Esophagus muscularis mucosa (tissue), 4 donors: Measurements from ENCODE around the gene KRT28. TPM values are rescaled to one million over a fixed set of nuclear protein-coding genes. Genes with fewer than 3 reads are reported as not detected.

ENCODE experiments used
- DNase-seq: peaks from one replicate; pipeline ENCODE4 v3.0.0-alpha.2; 2017; ENCODE audit errors: extremely low spot score
- H3K27ac ChIP-seq, 4 donors: fragments of 200-600 bp; sonication (generic); replicated peaks in 1 of 4; 1 replicate in 3 of 4; 2 replicates in 1 of 4; pipeline ENCODE4 v1.5.1; 2016 to 2019; ENCODE audit warnings: mild to moderate bottlenecking in 1 of 4
- H3K27me3 ChIP-seq, 4 donors: fragments of 200-600 bp; sonication (generic); one replicate each; pipeline versions ENCODE4 v1.5.1 to v1.6.0; 2016 to 2019
- H3K36me3 ChIP-seq, 4 donors: fragments of 200-600 bp; sonication (generic); one replicate each; pipeline ENCODE4 v1.5.1; 2016 to 2019
- H3K4me1 ChIP-seq, 4 donors: fragments of 200-600 bp; sonication (generic); one replicate each; pipeline ENCODE4 v1.5.1; 2016 to 2019
- H3K4me3 ChIP-seq, 4 donors: fragments of 200-600 bp; sonication (generic); 1 replicate in 2 of 4; 2 replicates in 2 of 4; pipeline ENCODE4 v1.5.1; 2016 to 2019; ENCODE audit warnings: mild to moderate bottlenecking in 4 of 4, moderate library complexity in 1 of 4
- H3K9me3 ChIP-seq, 4 donors: fragments of 200-600 bp; sonication (generic); 1 replicate in 3 of 4; 2 replicates in 1 of 4; pipeline ENCODE4 v1.5.1; 2016 to 2019
- EP300 ChIP-seq: sonication (generic); formaldehyde crosslinking; IDR thresholded peaks from one replicate; pipeline ENCODE4 v1.6.1; 2017; ENCODE audit warnings: antibody characterized with exemption
- POLR2A ChIP-seq: fragments of 450-650 bp; IDR thresholded peaks from one replicate; pipeline ENCODE4 v1.6.1; 2017; ENCODE audit warnings: antibody characterized with exemption, moderate library complexity, mild to moderate bottlenecking, low read depth
- POLR2AphosphoS5 ChIP-seq, 2 donors: sonication (generic); formaldehyde crosslinking; IDR thresholded peaks; one replicate each; pipeline ENCODE4 v1.6.1; 2017; ENCODE audit warnings: antibody characterized with exemption in 2 of 2
- WGBS: methylation state at CpG from one replicate; pipeline ENCODE4 v1.1.5; 2018; 5-methylcytosine and 5-hydroxymethylcytosine counted together
- intact Hi-C: fragments of 100-400 bp; cut with DNase I; formaldehyde crosslinking; loops from one replicate; pipeline ENCODE4 v1.15.1; 2023
- total RNA-seq, 4 donors: library from RNA; depleted of rRNA; stranded (reverse); fragments of >200 nt; gene quantifications; one replicate each; pipeline versions ENCODE4 v1.1.0 to v1.2.1, GENCODE V29; 2016
- TF ChIP-seq, protein P1 (sequence below), 3 experiments: fragments of 200-600 bp in 2 of 3; fragments of 450-650 bp in 1 of 3; sonication (generic) in 2 of 3; IDR thresholded peaks; one replicate each; pipeline ENCODE4 v1.5.1; 2017 to 2019; ENCODE audit warnings: antibody characterized with exemption in 3 of 3, mild to moderate bottlenecking in 2 of 3, moderate library complexity in 1 of 3

Gene KRT28
- total RNA-seq, 4 donors from 2014 or later = not detected

DNA sequence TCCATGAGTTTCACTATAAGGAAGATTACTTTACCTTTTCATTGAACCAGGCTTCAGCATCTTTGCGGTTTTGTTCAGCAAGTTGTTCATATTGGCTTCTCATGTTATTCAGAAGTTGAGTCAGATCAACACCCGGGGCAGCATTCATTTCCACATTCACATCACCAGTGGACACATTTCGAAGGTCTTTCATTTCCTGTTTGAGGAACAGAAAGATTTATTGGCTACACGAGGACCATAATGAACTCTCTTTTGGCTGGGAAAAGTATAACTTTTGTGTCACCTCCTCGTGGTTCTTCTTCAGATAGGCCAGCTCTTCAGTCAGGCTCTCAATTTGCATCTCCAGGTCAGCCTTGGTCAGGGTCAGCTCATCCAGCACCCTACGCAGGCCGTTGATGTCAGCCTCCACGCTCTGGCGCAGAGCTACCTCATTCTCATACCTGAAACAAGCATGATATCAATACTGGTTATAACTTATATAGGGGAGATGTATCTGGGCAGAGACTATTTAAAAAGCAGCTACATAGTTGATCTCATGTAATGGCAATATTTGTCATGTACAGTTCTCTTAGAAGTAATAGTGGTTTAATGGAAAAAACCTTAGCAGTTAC lies 20.6 kb upstream of the KRT28 start:
- intact Hi-C loops = no loop called here
- 93% methylated on average over 9 of the region's 9 CpGs for WGBS
- H3K27ac ChIP-seq = no peak overlapping the region

DNA sequence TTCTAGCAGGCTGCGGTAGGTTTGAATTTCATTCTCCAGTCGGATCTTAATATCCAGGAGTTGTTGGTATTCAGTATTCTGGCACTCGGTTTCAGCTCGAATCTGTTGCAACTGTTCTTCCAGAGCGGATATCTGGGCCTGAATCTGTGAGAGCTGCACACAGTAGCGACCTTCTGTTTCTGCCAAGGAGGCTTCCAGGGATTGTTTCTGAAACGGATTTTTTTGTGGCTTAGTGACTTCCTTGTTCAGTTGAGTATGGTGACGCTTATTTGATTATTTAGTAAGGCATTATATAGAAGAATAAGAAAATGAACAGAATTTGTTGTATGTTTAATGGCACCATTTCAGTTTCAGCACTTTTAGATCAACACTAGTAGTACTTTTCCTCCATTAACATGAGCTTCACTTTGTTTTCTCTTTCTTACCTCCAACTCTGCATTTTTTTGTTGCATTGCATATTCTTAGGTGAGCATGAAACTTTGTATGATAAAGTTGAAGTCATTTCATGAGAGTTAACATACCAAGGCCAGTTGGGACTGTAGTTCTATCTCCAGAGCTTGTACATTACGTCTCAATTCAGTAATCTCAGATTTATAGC lies 19.9 kb upstream of the KRT28 start:
- intact Hi-C loops = no loop called here
- no peak for DNase-seq

More for the DNA sequence above, 20.6 kb upstream of the KRT28 start:
- TF ChIP-seq, protein P1, sequence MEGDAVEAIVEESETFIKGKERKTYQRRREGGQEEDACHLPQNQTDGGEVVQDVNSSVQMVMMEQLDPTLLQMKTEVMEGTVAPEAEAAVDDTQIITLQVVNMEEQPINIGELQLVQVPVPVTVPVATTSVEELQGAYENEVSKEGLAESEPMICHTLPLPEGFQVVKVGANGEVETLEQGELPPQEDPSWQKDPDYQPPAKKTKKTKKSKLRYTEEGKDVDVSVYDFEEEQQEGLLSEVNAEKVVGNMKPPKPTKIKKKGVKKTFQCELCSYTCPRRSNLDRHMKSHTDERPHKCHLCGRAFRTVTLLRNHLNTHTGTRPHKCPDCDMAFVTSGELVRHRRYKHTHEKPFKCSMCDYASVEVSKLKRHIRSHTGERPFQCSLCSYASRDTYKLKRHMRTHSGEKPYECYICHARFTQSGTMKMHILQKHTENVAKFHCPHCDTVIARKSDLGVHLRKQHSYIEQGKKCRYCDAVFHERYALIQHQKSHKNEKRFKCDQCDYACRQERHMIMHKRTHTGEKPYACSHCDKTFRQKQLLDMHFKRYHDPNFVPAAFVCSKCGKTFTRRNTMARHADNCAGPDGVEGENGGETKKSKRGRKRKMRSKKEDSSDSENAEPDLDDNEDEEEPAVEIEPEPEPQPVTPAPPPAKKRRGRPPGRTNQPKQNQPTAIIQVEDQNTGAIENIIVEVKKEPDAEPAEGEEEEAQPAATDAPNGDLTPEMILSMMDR (IDR thresholded peaks at IDR 0.05) = no peak
- TF ChIP-seq EP300 (no peak), POLR2AphosphoS5 (IDR thresholded peaks at IDR 0.05) (no peak), POLR2A (no peak)
- peaks cover 0 to 17% (median 6%) of the 10 kb centered on the region in 4 donors for H3K36me3 ChIP-seq
- no peaks in the 10 kb centered on the region for H3K9me3 ChIP-seq
- H3K4me1 ChIP-seq = peaks cover 12 to 21% (median 18%) of the 10 kb centered on the region in 4 donors
- H3K4me3 ChIP-seq = no peak overlapping the region
- H3K27me3 ChIP-seq = no peaks in the 10 kb centered on the region
- no peak for DNase-seq

DNA sequence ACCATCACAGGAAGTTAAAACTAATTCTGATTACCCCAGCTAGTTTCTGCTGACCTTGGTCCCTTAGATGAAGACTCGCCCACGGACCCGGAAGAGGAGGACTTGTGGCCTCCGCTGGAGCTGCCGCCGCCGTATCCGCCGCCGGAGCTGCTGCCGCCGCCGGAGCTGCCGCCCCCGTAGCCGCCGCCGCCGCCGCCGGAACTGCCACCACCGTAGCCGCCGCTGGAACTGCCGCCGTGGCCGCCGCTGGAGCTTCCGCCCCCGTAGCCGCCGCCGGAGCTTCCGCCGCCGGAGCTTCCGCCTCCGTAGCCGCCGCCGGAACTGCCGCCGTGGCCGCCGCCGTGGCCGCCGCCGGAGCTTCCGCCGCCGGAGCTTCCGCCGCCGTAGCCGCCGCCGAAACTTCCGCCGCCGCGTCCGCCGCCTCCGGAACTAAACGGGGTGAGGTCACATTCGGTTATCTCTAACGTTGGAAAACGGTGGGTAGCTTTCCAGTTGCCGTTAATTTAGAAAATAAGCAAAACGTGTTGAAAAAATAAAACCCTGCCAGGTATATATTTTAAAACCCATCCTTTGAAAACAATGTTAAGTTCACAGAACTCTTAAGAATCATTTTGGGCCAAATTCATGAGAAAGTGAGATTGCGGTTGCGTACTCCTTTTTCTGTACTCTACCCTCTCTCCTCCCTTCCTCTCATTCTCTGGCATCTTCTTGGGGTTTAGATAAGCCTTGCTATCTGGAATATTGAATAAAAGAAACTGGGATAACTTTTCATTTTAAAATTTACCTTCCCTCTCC lies 19.2 kb upstream of the KRT28 start:
- Histone ChIP-seq H3K4me1 (peaks cover 12 to 21% (median 18%) of the 10 kb centered on the region in 4 donors), H3K27ac (peak overlapping the region; percentile 87 to 91 (median 89)), H3K4me3 (peak overlapping the region; percentile 76 to 94 (median 82)), H3K27me3 (no peaks in the 10 kb centered on the region), H3K36me3 (peaks cover 0 to 17% (median 6%) of the 10 kb centered on the region in 4 donors), H3K9me3 (no peaks in the 10 kb centered on the region)
- no peak for DNase-seq
- WGBS = 2% methylated on average over 42 of the region's 73 CpGs
- intact Hi-C loops = no loop called here
- TF ChIP-seq, protein P1 (IDR thresholded peaks at IDR 0.05) = peak in 1 of 3 experiments; percentile 8
- TF ChIP-seq POLR2AphosphoS5 (IDR thresholded peaks at IDR 0.05) = peak; percentile 34 to 41
- TF ChIP-seq POLR2A = no peak

More for the DNA sequence above, 19.9 kb upstream of the KRT28 start:
- no peaks in the 10 kb centered on the region for H3K27me3 ChIP-seq
- H3K36me3 ChIP-seq = peaks cover 0 to 17% (median 6%) of the 10 kb centered on the region in 4 donors
- no peaks in the 10 kb centered on the region for H3K9me3 ChIP-seq
- peak overlapping the region; percentile 87 to 91 (median 89) for H3K27ac ChIP-seq
- TF ChIP-seq POLR2AphosphoS5 (IDR thresholded peaks at IDR 0.05) (peak in 1 of 2 donors; percentile 8), EP300 (no peak), POLR2A (no peak)
- TF ChIP-seq, protein P1 (IDR thresholded peaks at IDR 0.05) = no peak
- 60% methylated on average over 9 of the region's 9 CpGs for WGBS
- H3K4me1 ChIP-seq = peaks cover 12 to 21% (median 18%) of the 10 kb centered on the region in 4 donors
- H3K4me3 ChIP-seq = peak overlapping the region; percentile 76 to 94 (median 82)

DNA sequence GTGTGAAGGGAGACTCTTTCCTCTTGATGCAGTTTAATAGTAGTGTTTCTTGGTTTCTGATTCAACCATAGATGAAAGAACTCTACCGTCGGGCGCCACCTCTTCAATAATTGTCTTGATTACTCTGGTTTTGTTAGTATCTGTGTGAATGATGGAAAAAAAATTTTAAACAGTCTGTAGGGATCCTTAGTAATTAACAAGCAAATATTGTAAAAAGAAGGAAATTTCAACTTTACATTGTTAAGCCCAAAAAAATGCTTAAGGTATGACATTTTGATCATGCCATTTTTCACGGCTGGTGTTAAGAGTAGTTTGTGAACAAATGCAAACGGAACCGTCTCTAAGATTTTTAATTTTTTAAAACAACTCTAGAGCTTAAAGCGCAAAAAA lies 18.6 kb upstream of the KRT28 start:
- intact Hi-C loops = no loop called here
- Histone ChIP-seq H3K27me3 (no peaks in the 10 kb centered on the region), H3K9me3 (no peaks in the 10 kb centered on the region), H3K36me3 (peaks cover 0 to 17% (median 6%) of the 10 kb centered on the region in 4 donors), H3K4me1 (peaks cover 12 to 21% (median 18%) of the 10 kb centered on the region in 4 donors), H3K27ac (peak overlapping the region; percentile 87 to 91 (median 89)), H3K4me3 (peak overlapping the region; percentile 76 to 94 (median 82))
- TF ChIP-seq EP300 = no peak
- TF ChIP-seq POLR2AphosphoS5 (IDR thresholded peaks at IDR 0.05) = no peak
- TF ChIP-seq, protein P1 (IDR thresholded peaks at IDR 0.05) = no peak
- TF ChIP-seq POLR2A = no peak
- WGBS = 29% methylated on average over 7 of the region's 7 CpGs
- DNase-seq = no peak
